ENCODE results near the gene RGS12.

DNA sequence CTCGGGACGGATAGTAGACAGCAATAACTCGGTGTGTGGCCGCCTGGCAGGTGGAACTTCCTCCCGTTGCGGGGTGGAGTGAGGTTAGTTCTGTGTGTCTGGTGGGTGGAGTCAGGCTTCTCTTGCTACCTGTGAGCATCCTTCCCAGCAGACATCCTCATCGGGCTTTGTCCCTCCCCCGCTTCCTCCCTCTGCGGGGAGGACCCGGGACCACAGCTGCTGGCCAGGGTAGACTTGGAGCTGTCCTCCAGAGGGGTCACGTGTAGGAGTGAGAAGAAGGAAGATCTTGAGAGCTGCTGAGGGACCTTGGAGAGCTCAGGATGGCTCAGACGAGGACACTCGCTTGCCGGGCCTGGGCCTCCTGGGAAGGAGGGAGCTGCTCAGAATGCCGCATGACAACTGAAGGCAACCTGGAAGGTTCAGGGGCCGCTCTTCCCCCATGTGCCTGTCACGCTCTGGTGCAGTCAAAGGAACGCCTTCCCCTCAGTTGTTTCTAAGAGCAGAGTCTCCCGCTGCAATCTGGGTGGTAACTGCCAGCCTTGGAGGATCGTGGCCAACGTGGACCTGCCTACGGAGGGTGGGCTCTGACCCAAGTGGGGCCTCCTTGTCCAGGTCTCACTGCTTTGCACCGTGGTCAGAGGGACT, 49.6 kb upstream of the RGS12 start:
- TF ChIP-seq, protein P1, sequence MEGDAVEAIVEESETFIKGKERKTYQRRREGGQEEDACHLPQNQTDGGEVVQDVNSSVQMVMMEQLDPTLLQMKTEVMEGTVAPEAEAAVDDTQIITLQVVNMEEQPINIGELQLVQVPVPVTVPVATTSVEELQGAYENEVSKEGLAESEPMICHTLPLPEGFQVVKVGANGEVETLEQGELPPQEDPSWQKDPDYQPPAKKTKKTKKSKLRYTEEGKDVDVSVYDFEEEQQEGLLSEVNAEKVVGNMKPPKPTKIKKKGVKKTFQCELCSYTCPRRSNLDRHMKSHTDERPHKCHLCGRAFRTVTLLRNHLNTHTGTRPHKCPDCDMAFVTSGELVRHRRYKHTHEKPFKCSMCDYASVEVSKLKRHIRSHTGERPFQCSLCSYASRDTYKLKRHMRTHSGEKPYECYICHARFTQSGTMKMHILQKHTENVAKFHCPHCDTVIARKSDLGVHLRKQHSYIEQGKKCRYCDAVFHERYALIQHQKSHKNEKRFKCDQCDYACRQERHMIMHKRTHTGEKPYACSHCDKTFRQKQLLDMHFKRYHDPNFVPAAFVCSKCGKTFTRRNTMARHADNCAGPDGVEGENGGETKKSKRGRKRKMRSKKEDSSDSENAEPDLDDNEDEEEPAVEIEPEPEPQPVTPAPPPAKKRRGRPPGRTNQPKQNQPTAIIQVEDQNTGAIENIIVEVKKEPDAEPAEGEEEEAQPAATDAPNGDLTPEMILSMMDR (conservative IDR thresholded peaks at IDR 0.05): no peak
- no peak for TF ChIP-seq EZH2 (IDR thresholded peaks at IDR 0.05; ENCODE audit: low read depth)

Data from PC-9 (cell line).